Erythroblast (primary cell): ENCODE measurements around the gene IL1RAP.
A peak's percentile ranks its signal among the peaks of the same experiment; 100 is the strongest.
"Not testable (repeated sequence)": the region's sequence is repeated elsewhere in the genome, so short reads cannot be mapped to it uniquely, and the experiment has no call there.

Experiments
- DNase-seq, 2 experiments: peaks; one replicate each; lab custom pipeline; 2025; lab: John Stamatoyannopoulos, UW
- GATA1 ChIP-seq: IDR thresholded peaks from 2 replicates; pipeline ENCODE4 v1.6.1; 2011; ENCODE audit warnings: low read depth, mild to moderate bottlenecking, control low read depth, low read length, moderate library complexity
- POLR2A ChIP-seq: IDR thresholded peaks from 2 replicates; pipeline ENCODE4 v1.6.1; 2011; ENCODE audit warnings: mild to moderate bottlenecking, low read length

IL1RAP gene

GRCh38 chr3:190676481-190676880, 162.6 kb downstream of the IL1RAP start:
- no peak for TF ChIP-seq GATA1
- TF ChIP-seq POLR2A = no peak
- no peak for DNase-seq

DNA sequence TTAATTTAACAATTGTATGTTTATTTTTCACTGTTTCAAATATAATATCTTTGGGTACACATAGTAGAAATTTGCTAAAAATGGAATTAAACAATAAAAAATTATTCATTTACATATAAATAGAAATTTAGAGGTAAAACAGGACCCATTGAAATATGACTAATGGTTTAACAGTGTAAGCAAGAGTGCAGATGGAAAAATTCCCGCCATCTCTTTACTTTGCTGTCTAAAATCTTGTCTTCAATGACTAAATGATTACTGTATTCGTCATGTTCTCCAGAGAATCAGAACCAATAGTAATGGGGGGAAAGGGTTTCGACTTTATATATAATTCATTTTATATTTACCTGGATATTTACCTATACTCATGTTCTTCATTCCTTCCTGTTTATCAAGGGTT, 163.1 kb downstream of the IL1RAP start:
- TF ChIP-seq GATA1 (no peak), POLR2A (no peak)
- DNase-seq = no peak

GRCh38 chr3:190677868-190678267, 164.0 kb downstream of the IL1RAP start:
- not testable (repeated sequence) for DNase-seq

GRCh38 chr3:190680691-190681090, 166.8 kb downstream of the IL1RAP start:
- no peak for TF ChIP-seq POLR2A
- no peak for TF ChIP-seq GATA1
- DNase-seq = peak in 1 of 2 experiments; percentile 12

GRCh38 chr3:190684776-190685175, 170.9 kb downstream of the IL1RAP start:
- TF ChIP-seq GATA1 = no peak
- TF ChIP-seq POLR2A = no peak
- DNase-seq = no peak

DNA sequence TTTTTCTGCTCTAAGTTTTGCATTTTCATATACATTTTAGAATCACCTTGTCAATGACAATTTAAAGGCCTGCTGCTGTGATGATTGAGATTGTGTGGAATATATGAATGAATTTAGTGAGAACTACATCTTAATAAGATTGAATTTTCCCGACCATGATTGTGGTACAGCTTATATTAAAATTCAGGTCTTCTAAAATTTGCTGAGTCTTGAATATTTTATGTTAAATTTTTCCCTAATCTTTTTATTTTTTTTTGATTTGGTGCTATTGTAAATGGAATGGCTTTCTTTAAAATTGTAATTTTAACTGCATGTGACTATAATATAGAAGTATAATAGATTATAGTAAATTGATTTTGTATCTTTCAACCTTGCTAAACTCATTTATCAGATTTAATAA, 172.1 kb downstream of the IL1RAP start:
- no peak for DNase-seq
- TF ChIP-seq POLR2A (no peak), GATA1 (no peak)

DNA sequence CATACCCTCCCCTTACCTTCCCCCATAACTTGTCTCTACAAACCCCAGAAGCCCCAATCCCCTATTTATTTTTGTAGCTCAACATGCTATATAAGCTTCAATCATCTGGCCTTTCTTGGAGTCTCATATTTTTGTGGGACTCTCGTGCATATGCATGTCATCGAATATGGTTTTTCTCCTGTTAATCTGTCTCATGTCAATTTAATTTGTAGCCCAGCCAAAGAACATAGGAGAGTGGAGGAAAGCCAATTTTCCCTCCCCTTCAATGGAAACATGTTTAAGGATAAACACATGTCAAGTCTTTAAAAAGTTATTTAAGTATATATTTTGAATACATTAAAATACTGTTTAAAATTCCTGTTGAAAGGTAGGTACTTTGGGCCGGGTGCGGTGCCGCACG, 176.4 kb downstream of the IL1RAP start:
- no peak for DNase-seq
- TF ChIP-seq GATA1 = no peak
- TF ChIP-seq POLR2A = no peak

DNA sequence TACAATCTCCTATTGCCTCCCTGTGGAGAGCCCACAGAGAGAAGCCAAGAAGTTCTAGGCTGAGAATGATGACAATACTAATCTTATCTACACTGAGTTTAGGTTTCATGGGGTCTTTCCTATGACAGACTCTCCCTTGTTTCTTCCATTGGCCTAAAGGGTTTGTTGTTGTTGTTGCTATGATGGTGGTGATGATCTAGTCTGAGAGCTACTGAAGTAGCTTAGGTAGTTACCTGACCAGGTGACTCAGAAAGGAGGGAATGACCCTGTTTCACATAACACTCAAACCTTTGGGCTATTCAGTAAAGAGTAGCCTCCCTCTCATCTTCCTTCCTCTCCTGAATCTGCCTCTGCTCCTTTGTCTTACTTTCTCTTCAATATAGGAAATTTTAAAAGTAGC, 178.4 kb downstream of the IL1RAP start:
- DNase-seq = no peak
- TF ChIP-seq POLR2A (no peak), GATA1 (no peak)

- DNase-seq = no peak
- TF ChIP-seq GATA1 = no peak
Observed at GRCh38 chr3:190694335-190695001, 180.6 kb downstream of the IL1RAP start.

GRCh38 chr3:190695225-190695624, 181.3 kb downstream of the IL1RAP start:
- no peak for DNase-seq
- no peak for TF ChIP-seq POLR2A
- TF ChIP-seq GATA1 = no peak

GRCh38 chr3:190695994-190696393, 182.1 kb downstream of the IL1RAP start:
- no peak for DNase-seq

DNA sequence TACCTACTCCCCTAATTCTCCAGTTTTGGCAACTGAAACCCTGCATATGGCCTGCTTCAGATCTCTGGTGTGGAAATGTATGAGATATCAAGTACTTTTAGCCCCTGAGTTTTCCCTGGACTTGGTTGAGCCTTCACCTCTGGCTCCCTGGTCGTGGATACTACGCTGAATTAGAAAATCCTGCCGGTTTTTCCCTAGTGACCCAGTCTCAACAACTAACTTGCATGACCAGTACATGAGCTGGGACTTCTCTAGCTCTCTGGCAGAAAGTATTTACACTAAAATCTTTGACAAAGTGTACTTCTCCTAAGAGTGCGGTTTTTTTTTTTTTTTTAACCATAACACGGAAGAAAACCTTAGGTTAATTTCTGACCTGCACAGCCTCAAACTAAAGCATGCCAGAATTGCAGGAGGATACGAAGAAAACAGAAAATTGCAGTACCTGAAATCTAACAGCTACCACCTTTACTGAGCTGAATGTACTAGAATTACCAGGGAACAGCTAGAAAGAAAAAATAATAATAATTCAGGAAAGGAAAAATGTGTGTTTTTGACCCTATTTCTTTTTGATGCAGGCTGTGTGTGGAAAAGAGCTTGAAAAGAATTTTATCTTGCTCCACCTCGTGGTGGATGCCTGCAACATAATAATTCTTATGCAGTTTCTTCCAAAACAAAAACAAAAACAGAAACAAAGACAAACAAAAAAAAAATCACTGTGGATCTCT, 183.1 kb downstream of the IL1RAP start:
- no peak for TF ChIP-seq GATA1
- peak; percentile 21 to 47 for DNase-seq

More at GRCh38 chr3:190695994-190696393, 182.1 kb downstream of the IL1RAP start:
- TF ChIP-seq POLR2A = no peak
- no peak for TF ChIP-seq GATA1

GRCh38 chr3:190697502-190697830, 183.6 kb downstream of the IL1RAP start:
- DNase-seq = no peak
- no peak for TF ChIP-seq GATA1
- no peak for TF ChIP-seq POLR2A

DNA sequence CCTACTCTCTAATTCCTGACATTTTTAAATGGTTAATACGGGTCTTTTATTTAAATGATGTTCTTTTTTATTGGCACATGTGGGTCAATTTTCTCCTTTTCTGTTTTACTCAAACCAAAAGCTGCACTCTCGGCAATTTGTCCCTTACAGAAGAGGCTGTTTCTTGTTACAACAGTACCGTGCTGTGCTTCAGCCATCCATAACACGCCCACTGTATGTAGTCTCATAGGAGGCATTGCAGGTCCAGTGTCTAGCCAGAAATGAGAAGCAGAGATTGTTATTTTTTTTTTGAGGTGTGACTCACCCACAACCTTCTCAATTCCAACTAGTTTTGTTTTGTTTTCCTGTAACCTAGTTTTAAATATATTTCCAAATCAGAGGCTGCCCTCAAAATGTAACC, 184.0 kb downstream of the IL1RAP start:
- TF ChIP-seq POLR2A = no peak
- no peak for TF ChIP-seq GATA1

DNA sequence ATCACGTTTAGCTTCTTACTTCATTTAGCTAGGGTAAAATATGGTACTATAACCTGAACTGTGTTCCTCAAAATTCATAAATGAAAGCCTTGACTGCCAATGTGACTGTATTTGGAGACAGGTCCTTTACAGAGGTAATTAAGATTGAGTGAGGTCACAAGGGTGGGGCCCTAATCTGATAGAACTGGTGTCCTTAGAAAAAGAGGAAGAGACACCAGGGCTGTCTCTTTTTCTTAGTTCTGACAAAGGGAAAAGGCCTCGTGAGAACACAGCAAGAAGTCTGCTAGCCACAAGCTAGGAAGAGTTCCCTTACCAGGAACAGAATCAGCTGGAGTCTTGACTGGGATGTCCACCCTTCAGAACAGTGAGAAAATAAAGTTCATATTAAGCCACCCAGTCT, 185.9 kb downstream of the IL1RAP start:
- DNase-seq = peak in 1 of 2 experiments; percentile 2
- TF ChIP-seq POLR2A (no peak), GATA1 (no peak)

More for the DNA sequence above, 184.0 kb downstream of the IL1RAP start:
- DNase-seq = no peak
